ENCODE data around the gene CACNA1G. TPM values are rescaled to one million over a fixed set of nuclear protein-coding genes. Genes with fewer than 3 reads are reported as not detected.

The CACNA1G gene
- total and polyA plus RNA-seq, 2 donors (not counting 3 experiments of a cell fraction or from before 2014, with no cell fraction given) = not detected

DNA sequence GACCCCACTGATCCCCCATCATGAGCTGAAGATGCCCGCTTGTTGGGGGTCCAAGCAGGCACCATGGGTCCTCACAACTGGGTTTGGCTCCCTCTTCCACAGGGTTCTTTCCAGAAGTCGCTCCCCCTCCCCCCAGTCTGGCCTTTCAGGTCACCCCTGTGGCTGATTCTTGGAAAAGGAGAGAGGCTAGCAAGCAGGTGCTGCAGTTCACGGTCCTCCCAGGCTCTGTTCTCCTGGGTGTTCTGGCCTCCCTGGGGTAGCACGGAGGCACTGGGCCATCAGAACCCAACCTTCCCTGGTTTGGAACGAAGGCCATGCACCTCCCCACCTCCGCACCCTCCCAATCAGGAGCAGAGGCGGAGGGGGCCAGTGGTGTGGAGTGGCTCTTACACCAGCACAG lies 18.9 kb downstream of the CACNA1G start:
- no peak overlapping the region for H3K4me3 ChIP-seq (replicated peaks in 1 of 3; ENCODE audit: insufficient read depth in 1 of 3, low read depth in 1 of 3, low read length in 3 of 3)
- no peaks in the 10 kb centered on the region for H3K9me1 ChIP-seq (replicated peaks; ENCODE audit: control insufficient read depth, extremely low read depth, insufficient read depth, low read length)
- intact Hi-C loops (cut with micrococcal nuclease) = no loop called here
- no peaks in the 10 kb centered on the region for H3K79me2 ChIP-seq (ENCODE audit: control insufficient read depth, insufficient read depth, low read length)
- TF ChIP-seq POLR2AphosphoS5 (IDR thresholded peaks at IDR 0.05; ENCODE audit: insufficient read depth, low read depth, low read length) (no peak), MYC (IDR thresholded peaks at IDR 0.05; ENCODE audit: low read depth, low read length) (no peak), JUN (IDR thresholded peaks at IDR 0.05; ENCODE audit: borderline replicate concordance, insufficient read depth, insufficient read length, low read depth) (no peak), FOS (IDR thresholded peaks at IDR 0.05; ENCODE audit: borderline replicate concordance, insufficient read depth, low read length) (no peak), POLR2A (IDR thresholded peaks at IDR 0.05; ENCODE audit: low read depth, low read length) (no peak), GATA2 (IDR thresholded peaks at IDR 0.05; ENCODE audit: insufficient read depth, insufficient read length, low read depth, low read length) (no peak), EZH2 (IDR thresholded peaks at IDR 0.05; ENCODE audit: borderline replicate concordance, low read depth, low read length, severe bottlenecking) (no peak)
- TF ChIP-seq, protein P1, sequence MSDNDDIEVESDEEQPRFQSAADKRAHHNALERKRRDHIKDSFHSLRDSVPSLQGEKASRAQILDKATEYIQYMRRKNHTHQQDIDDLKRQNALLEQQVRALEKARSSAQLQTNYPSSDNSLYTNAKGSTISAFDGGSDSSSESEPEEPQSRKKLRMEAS (IDR thresholded peaks at IDR 0.05; ENCODE audit: insufficient read depth, insufficient read length) = no peak
- TF ChIP-seq, protein P2, sequence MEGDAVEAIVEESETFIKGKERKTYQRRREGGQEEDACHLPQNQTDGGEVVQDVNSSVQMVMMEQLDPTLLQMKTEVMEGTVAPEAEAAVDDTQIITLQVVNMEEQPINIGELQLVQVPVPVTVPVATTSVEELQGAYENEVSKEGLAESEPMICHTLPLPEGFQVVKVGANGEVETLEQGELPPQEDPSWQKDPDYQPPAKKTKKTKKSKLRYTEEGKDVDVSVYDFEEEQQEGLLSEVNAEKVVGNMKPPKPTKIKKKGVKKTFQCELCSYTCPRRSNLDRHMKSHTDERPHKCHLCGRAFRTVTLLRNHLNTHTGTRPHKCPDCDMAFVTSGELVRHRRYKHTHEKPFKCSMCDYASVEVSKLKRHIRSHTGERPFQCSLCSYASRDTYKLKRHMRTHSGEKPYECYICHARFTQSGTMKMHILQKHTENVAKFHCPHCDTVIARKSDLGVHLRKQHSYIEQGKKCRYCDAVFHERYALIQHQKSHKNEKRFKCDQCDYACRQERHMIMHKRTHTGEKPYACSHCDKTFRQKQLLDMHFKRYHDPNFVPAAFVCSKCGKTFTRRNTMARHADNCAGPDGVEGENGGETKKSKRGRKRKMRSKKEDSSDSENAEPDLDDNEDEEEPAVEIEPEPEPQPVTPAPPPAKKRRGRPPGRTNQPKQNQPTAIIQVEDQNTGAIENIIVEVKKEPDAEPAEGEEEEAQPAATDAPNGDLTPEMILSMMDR (IDR thresholded peaks at IDR 0.05; ENCODE audit: extremely low read depth in 1 of 2, insufficient read depth in 1 of 2, low read depth in 1 of 2, low read length in 2 of 2) = no peak
- ChIA-PET CTCF (no interaction called here), POLR2A (no interaction called here)
- no peak for DNase-seq (ENCODE audit: low read depth, low spot score)
- no peak for FAIRE-seq
- H3K36me3 ChIP-seq (ENCODE audit: control insufficient read depth in 2 of 2, extremely low read depth in 1 of 2, insufficient read depth in 2 of 2, low read length in 2 of 2) = no peaks in the 10 kb centered on the region
- H3K27ac ChIP-seq (ENCODE audit: insufficient read depth, low read depth, low read length) = no peak overlapping the region
- H3K27me3 ChIP-seq (ENCODE audit: control insufficient read depth in 2 of 2, insufficient read depth in 2 of 2, low read length in 2 of 2) = peaks cover 0 to 6% of the 10 kb centered on the region in 2 experiments
- no peaks in the 10 kb centered on the region for H3K9me3 ChIP-seq (replicated peaks; ENCODE audit: control insufficient read depth, insufficient read depth, low read length)
- dilution Hi-C loops (cut with MboI; ENCODE audit: extremely low pct_ligation_motif_present, low sequenced_read_pairs) = no loop called here
- no peaks in the 10 kb centered on the region for H3K4me1 ChIP-seq (ENCODE audit: control insufficient read depth, extremely low read depth, insufficient read depth, low read length)
- BruUV-seq (replicated peaks) = no TSS peak
- no peak overlapping the region for H2AFZ ChIP-seq (ENCODE audit: low read depth, low read length)
- H3K9ac ChIP-seq (replicated peaks; ENCODE audit: extremely low read depth, insufficient read depth, low read length) = no peak overlapping the region
- H3K4me2 ChIP-seq (ENCODE audit: insufficient read depth, low read length) = no peak overlapping the region
- no peaks in the 10 kb centered on the region for H4K20me1 ChIP-seq (replicated peaks; ENCODE audit: control insufficient read depth, extremely low read depth, insufficient read depth, low read length)

All from endothelial cell of umbilical vein (primary cell).